Activated T-cell treated with anti-CD3 and anti-CD28 coated beads, Interleukin-2, amount 50 U/mL, for 4 hours (primary cell): Measurements from ENCODE around the gene SKAP2. TPM values are rescaled to one million over a fixed set of nuclear protein-coding genes. Genes with fewer than 3 reads are reported as not detected.

Experiments
- ATAC-seq, 2 donors: fragments of 200-7000 bp; cut with Tn5 transposase; one replicate each; pipeline ENCODE4 v1.10.0; 2021
- DNase-seq: peaks from one replicate; pipeline ENCODE4 v3.0.0-alpha.2; 2020
- H3K27me3 Mint-ChIP-seq: one replicate; pipeline ENCODE4 v1.8.0; 2021; ENCODE audit warnings: low read depth, mixed read lengths
- H3K36me3 Mint-ChIP-seq: one replicate; pipeline ENCODE4 v1.8.0; 2022; ENCODE audit warnings: mixed read lengths; ENCODE audit not compliant: insufficient read depth
- H3K4me1 Mint-ChIP-seq: one replicate; pipeline ENCODE4 v1.8.0; 2021; ENCODE audit warnings: low read depth, mixed read lengths
- H3K4me3 Mint-ChIP-seq: one replicate; pipeline ENCODE4 v1.8.0; 2021; ENCODE audit warnings: mild to moderate bottlenecking, moderate library complexity, mixed read lengths
- H3K9me3 Mint-ChIP-seq: one replicate; pipeline ENCODE4 v1.8.0; 2021; ENCODE audit warnings: mixed read lengths
- total RNA-seq, 3 donors: library from RNA; stranded (reverse); gene quantifications; one replicate each; pipeline ENCODE4 v1.2.1, GENCODE V29; 2021

Gene SKAP2
- total RNA-seq, 3 donors from 2014 or later = 2.3 to 5.4 (median 4.1) TPM

DNA sequence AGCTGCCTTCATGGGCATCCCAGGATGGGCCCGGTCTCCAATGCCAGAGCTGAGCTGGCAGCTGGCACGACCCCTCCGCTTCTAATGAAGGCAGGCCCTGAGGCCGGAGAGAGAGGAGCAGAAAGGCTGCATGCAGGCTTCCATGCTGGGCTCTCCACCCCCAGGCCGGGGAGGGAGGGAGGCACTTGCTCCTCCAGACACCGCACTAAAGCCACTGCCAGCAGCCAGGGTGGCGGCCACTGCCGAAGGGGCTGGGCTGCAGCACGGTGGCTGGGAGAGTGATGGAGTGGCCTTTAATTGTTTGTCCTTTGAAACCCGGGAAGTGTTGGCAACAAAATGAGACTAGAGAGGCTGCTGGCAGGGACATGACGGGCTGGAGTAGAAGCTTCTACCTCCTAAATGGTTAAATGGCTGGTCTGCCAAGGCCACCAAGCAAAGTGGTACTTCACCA is 236.5 kb downstream of the SKAP2 start:
- Mint-ChIP-seq H3K4me1 (no peaks in the 10 kb centered on the region), H3K36me3 (no peaks in the 10 kb centered on the region), H3K9me3 (no peaks in the 10 kb centered on the region), H3K4me3 (no peak overlapping the region), H3K27me3 (peaks cover 9% of the 10 kb centered on the region)
- DNase-seq = no peak
- ATAC-seq = no peak

DNA sequence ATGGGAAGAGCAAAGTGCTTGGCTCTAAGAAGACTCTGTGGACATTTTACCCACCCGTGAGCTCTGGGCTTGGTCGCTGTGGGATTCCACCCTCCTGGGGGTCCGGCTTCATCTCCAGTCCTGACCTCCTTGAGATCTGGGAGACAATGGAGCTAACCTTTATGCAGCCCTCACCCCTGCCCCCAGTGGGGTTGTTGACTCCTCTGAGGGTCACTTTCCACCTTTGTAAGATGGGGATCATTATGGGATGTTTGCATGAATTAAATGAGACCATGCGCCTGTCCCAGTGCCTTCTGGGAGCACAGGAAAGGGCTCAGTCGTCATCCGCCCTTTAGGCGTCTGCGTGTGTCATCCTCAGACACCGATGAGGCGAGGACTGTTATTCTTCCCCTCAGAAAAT is 237.2 kb downstream of the SKAP2 start:
- H3K27me3 Mint-ChIP-seq = peaks cover 9% of the 10 kb centered on the region
- H3K9me3 Mint-ChIP-seq = no peaks in the 10 kb centered on the region
- DNase-seq (no peak), ATAC-seq (no peak)
- no peaks in the 10 kb centered on the region for H3K4me1 Mint-ChIP-seq
- H3K4me3 Mint-ChIP-seq = no peak overlapping the region
- no peaks in the 10 kb centered on the region for H3K36me3 Mint-ChIP-seq

DNA sequence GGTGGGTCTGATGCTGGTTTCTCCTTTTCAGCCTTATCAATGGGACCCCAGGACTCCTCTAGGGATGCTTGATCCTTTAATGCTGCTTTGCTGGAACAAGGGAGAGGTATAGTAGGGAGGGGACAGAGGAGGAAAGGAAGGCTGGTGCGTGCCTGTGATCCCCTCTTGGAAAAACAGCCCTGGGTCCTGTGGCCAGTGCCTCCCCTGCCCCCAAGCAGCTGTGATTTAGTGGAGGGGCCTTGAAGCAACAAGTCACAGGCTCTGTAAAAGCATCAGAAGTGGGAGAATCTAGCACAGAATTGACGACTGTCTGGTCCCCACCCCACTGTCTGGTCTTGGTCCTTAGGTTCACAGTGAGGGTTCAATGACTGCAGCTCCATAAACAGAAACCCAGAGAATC is 237.7 kb downstream of the SKAP2 start:
- no peaks in the 10 kb centered on the region for H3K9me3 Mint-ChIP-seq
- H3K4me1 Mint-ChIP-seq = no peaks in the 10 kb centered on the region
- H3K27me3 Mint-ChIP-seq = peaks cover 9% of the 10 kb centered on the region
- H3K4me3 Mint-ChIP-seq = no peak overlapping the region
- no peaks in the 10 kb centered on the region for H3K36me3 Mint-ChIP-seq
- no peak for ATAC-seq
- no peak for DNase-seq

DNA sequence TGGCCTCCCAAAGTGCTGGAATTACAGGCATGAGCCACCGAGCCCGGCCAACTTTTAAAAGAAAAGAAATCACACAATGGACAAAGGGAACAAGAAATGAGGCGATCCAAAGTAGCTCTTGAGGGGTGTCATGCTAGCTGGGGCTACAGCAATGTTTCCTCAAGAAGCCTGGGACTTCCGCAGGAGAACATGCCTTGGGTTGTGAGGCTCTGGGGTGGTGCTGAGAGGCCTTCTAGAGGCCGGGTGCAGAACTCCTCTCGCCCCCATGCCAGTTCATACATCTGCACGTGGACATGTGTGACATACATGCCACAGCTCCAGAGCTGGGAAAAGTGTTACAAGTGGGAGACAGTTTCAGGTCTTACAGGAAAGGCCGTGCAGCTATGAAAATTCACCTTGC is 238.2 kb downstream of the SKAP2 start:
- Mint-ChIP-seq H3K9me3 (no peaks in the 10 kb centered on the region), H3K4me3 (no peak overlapping the region), H3K4me1 (no peaks in the 10 kb centered on the region), H3K36me3 (no peaks in the 10 kb centered on the region), H3K27me3 (peaks cover 6% of the 10 kb centered on the region)
- ATAC-seq (no peak), DNase-seq (no peak)

DNA sequence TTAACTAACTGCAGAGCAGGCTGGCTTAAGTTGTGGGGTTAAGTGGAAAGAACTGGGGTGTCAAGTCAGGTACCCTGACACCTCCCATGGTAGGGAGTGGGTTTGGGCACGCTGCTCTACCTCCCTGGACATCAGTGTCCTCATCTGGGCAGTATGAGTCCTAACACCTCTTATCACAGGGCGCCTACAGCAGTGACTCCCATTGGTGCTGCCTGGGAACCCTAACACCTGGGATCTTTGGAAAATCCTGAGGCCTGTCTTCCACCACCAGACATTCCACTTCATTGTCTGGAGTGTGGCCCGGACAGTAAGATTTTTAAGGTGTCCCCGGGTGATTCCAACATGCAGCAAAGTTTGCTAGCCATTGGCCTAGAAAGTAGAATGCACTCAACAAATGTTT is 239.1 kb downstream of the SKAP2 start:
- ATAC-seq (no peak), DNase-seq (no peak)
- Mint-ChIP-seq H3K27me3 (peaks cover 5% of the 10 kb centered on the region), H3K4me1 (no peaks in the 10 kb centered on the region), H3K36me3 (no peaks in the 10 kb centered on the region), H3K4me3 (no peak overlapping the region), H3K9me3 (no peaks in the 10 kb centered on the region)

DNA sequence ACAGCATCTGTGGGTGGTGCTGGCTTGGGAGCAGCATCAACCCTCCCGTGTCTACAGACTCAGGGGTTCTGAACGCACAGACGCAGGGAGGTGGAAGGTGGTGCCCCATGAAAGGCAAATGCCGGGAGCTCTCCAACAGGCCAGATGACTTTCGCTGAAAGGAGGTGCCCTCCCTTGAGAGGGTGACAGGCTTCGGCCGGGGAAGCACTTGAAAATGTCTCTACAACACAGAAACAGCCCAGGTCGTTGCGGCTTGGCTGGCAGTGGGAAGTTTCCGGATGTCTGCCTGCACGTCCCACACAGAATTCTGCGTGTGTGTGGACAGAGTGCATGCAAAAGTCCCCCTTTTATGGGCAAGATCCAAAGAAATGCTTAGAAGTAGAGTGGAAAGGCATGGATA is 239.6 kb downstream of the SKAP2 start:
- Mint-ChIP-seq H3K36me3 (no peaks in the 10 kb centered on the region), H3K4me1 (no peaks in the 10 kb centered on the region), H3K4me3 (no peak overlapping the region), H3K9me3 (no peaks in the 10 kb centered on the region), H3K27me3 (peaks cover 3% of the 10 kb centered on the region)
- ATAC-seq (no peak), DNase-seq (no peak)

- Mint-ChIP-seq H3K4me3 (no peak overlapping the region), H3K4me1 (no peaks in the 10 kb centered on the region), H3K27me3 (peaks cover 3% of the 10 kb centered on the region), H3K9me3 (no peaks in the 10 kb centered on the region), H3K36me3 (no peaks in the 10 kb centered on the region)
- ATAC-seq = no peak
- DNase-seq = no peak
Measured at GRCh38 chr7:26624431-26624830, 240.0 kb downstream of the SKAP2 start.

DNA sequence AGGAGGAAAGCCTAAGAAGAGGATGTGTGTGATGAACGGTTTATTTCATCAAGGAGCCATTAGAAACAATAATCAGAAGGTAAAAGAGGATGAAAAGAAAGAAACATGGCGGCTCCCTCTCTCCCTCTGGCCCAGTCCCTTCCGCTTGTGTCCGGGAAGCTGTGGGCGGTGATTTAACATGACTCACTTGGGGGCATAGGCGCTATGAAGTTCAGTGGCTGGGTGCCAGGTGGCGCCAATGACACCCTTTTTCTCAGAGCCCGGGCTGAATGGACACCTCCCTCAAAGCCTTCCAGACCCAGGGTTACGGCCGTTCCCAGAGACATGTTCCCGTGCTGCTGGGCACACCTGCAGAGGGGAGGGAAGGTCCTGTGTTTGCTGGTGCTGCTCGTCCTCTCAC is 244.0 kb downstream of the SKAP2 start:
- Mint-ChIP-seq H3K36me3 (no peaks in the 10 kb centered on the region), H3K4me3 (no peak overlapping the region), H3K4me1 (no peaks in the 10 kb centered on the region), H3K9me3 (no peaks in the 10 kb centered on the region), H3K27me3 (peaks cover 2% of the 10 kb centered on the region)
- DNase-seq = no peak
- no peak for ATAC-seq

- no peaks in the 10 kb centered on the region for H3K9me3 Mint-ChIP-seq
- no peak overlapping the region for H3K4me3 Mint-ChIP-seq
- DNase-seq (no peak), ATAC-seq (no peak)
- no peaks in the 10 kb centered on the region for H3K4me1 Mint-ChIP-seq
- H3K36me3 Mint-ChIP-seq = no peaks in the 10 kb centered on the region
- H3K27me3 Mint-ChIP-seq = peaks cover 2% of the 10 kb centered on the region
Measured at GRCh38 chr7:26619348-26619984, 244.9 kb downstream of the SKAP2 start.

- no peak overlapping the region for H3K4me3 Mint-ChIP-seq
- no peak for DNase-seq
- H3K4me1 Mint-ChIP-seq = no peaks in the 10 kb centered on the region
- H3K27me3 Mint-ChIP-seq = peaks cover 2% of the 10 kb centered on the region
- H3K36me3 Mint-ChIP-seq = no peaks in the 10 kb centered on the region
- ATAC-seq = no peak
- H3K9me3 Mint-ChIP-seq = no peaks in the 10 kb centered on the region
Measured at GRCh38 chr7:26618898-26619297, 245.5 kb downstream of the SKAP2 start.

GRCh38 chr7:26618449-26618848 is 245.9 kb downstream of the SKAP2 start:
- Mint-ChIP-seq H3K4me1 (no peaks in the 10 kb centered on the region), H3K27me3 (peaks cover 3% of the 10 kb centered on the region), H3K4me3 (no peak overlapping the region), H3K36me3 (no peaks in the 10 kb centered on the region), H3K9me3 (no peaks in the 10 kb centered on the region)
- no peak for ATAC-seq
- DNase-seq = no peak

Other genes with a start within 250 kb of the SKAP2 start
- gene HOXA1, start 231.4 kb upstream of the SKAP2 start, total RNA-seq = under 1 TPM; 0.11 to 0.33 (median 0.28) TPM
- not detected for gene HOXA2, start 238.1 kb upstream of the SKAP2 start, total RNA-seq